Astrocyte (in vitro differentiated cells and primary cell): ENCODE measurements around the gene RAPGEF4. TPM values are rescaled to one million over a fixed set of nuclear protein-coding genes. Genes with fewer than 3 reads are reported as not detected.

ENCODE experiments used
- DNase-seq: peaks from one replicate; pipeline ENCODE4 v3.0.0-alpha.2; 2010; ENCODE audit warnings: low read depth
- FAIRE-seq: peaks from 2 replicates; lab custom pipeline; 2011; peaks lifted over from hg19 to GRCh38; lab: Jason Lieb, UNC
- H2AFZ ChIP-seq: 2 replicates; pipeline ENCODE4 v1.6.0; 2012; ENCODE audit warnings: low read depth, low read length, inconsistent platforms
- H3K27ac ChIP-seq: 2 replicates; pipeline ENCODE4 v1.5.1; 2011; ENCODE audit warnings: low read depth, low read length, inconsistent platforms
- H3K27me3 ChIP-seq: 2 replicates; pipeline ENCODE4 v1.6.0; 2011; ENCODE audit warnings: low read length, inconsistent platforms; ENCODE audit not compliant: insufficient read depth
- H3K36me3 ChIP-seq: 2 replicates; pipeline ENCODE4 v1.5.1; 2011; ENCODE audit warnings: low read length, inconsistent platforms; ENCODE audit not compliant: insufficient read depth
- H3K4me1 ChIP-seq: 2 replicates; pipeline ENCODE4 v1.5.1; 2011; ENCODE audit warnings: low read length, inconsistent platforms; ENCODE audit not compliant: insufficient read depth
- H3K4me2 ChIP-seq: 2 replicates; pipeline ENCODE4 v1.6.0; 2012; ENCODE audit warnings: low read length, inconsistent platforms
- H3K4me3 ChIP-seq: 2 replicates; pipeline ENCODE4 v1.5.1; 2011; ENCODE audit warnings: low read depth, mild to moderate bottlenecking, low read length, inconsistent platforms; ENCODE audit not compliant: insufficient read depth
- H3K79me2 ChIP-seq: 2 replicates; pipeline ENCODE4 v1.6.0; 2012; ENCODE audit warnings: mild to moderate bottlenecking, low read length, inconsistent platforms; ENCODE audit not compliant: insufficient read depth
- H3K9ac ChIP-seq: 2 replicates; pipeline ENCODE4 v1.6.0; 2012; ENCODE audit warnings: mild to moderate bottlenecking, low read length, inconsistent platforms
- H3K9me3 ChIP-seq: 2 replicates; pipeline ENCODE4 v1.5.1; 2012; ENCODE audit warnings: low read depth, mild to moderate bottlenecking, low read length, inconsistent platforms; ENCODE audit not compliant: insufficient read depth
- H4K20me1 ChIP-seq: 2 replicates; pipeline ENCODE4 v1.6.0; 2012; ENCODE audit warnings: low read length, inconsistent platforms; ENCODE audit not compliant: insufficient read depth
- H3K27ac Mint-ChIP-seq: one replicate; pipeline ENCODE4 v1.8.0; 2021; ENCODE audit warnings: mild to moderate bottlenecking, mixed read lengths; ENCODE audit not compliant: unreplicated experiment
- H3K27me3 Mint-ChIP-seq: one replicate; pipeline ENCODE4 v1.8.0; 2021; ENCODE audit warnings: low read depth, mixed read lengths; ENCODE audit not compliant: unreplicated experiment
- H3K36me3 Mint-ChIP-seq: one replicate; pipeline ENCODE4 v1.8.0; 2021; ENCODE audit warnings: low read depth, mixed read lengths; ENCODE audit not compliant: unreplicated experiment
- H3K4me1 Mint-ChIP-seq: one replicate; pipeline ENCODE4 v1.8.0; 2021; ENCODE audit warnings: low read depth, mixed read lengths; ENCODE audit not compliant: unreplicated experiment
- H3K4me3 Mint-ChIP-seq: one replicate; pipeline ENCODE4 v1.8.0; 2021; ENCODE audit warnings: mild to moderate bottlenecking, moderate library complexity, mixed read lengths; ENCODE audit not compliant: unreplicated experiment
- H3K9me3 Mint-ChIP-seq: one replicate; pipeline ENCODE4 v1.8.0; 2021; ENCODE audit warnings: mild to moderate bottlenecking, mixed read lengths; ENCODE audit not compliant: unreplicated experiment
- CTCF ChIP-seq: IDR thresholded peaks from 2 replicates; pipeline ENCODE4 v1.5.1; 2011; ENCODE audit warnings: low read depth, mild to moderate bottlenecking, inconsistent platforms, low read length, moderate library complexity; ENCODE audit not compliant: insufficient read depth
- EZH2 ChIP-seq: IDR thresholded peaks from 2 replicates; pipeline ENCODE4 v1.6.1; 2012; ENCODE audit warnings: mild to moderate bottlenecking, low read length, inconsistent platforms; ENCODE audit not compliant: insufficient read depth
- total RNA-seq: library from RNA; stranded (reverse); gene quantifications from 2 replicates; pipeline ENCODE4 v1.2.1, GENCODE V29; 2021

Gene RAPGEF4
- total RNA-seq, 1 donor from 2014 or later: 1.1 TPM

GRCh38 chr2:172834881-172835280 is 99.2 kb downstream of the RAPGEF4 start:
- no peak overlapping the region for H2AFZ ChIP-seq
- no peaks in the 10 kb centered on the region for H3K27me3 Mint-ChIP-seq
- no peaks in the 10 kb centered on the region for H3K9me3 ChIP-seq
- no peak overlapping the region for H3K27ac ChIP-seq
- H3K4me1 ChIP-seq: peaks cover 8% of the 10 kb centered on the region
- H4K20me1 ChIP-seq: no peaks in the 10 kb centered on the region
- no peaks in the 10 kb centered on the region for H3K36me3 ChIP-seq
- no peak overlapping the region for H3K9ac ChIP-seq
- DNase-seq (no peak), FAIRE-seq (peak; percentile 71)
- no peaks in the 10 kb centered on the region for H3K27me3 ChIP-seq
- H3K36me3 Mint-ChIP-seq: no peaks in the 10 kb centered on the region
- no peaks in the 10 kb centered on the region for H3K9me3 Mint-ChIP-seq
- H3K4me3 ChIP-seq: no peak overlapping the region
- TF ChIP-seq CTCF (no peak), EZH2 (no peak)
- H3K79me2 ChIP-seq: no peaks in the 10 kb centered on the region
- peaks cover 10% of the 10 kb centered on the region for H3K4me1 Mint-ChIP-seq
- no peak overlapping the region for H3K4me2 ChIP-seq
- H3K27ac Mint-ChIP-seq: no peak overlapping the region
- H3K4me3 Mint-ChIP-seq: no peak overlapping the region

GRCh38 chr2:172836347-172836821 is 100.7 kb downstream of the RAPGEF4 start:
- FAIRE-seq (peak; percentile 73), DNase-seq (peak; percentile 80)

More at GRCh38 chr2:172836347-172836821, 100.7 kb downstream of the RAPGEF4 start:
- Histone ChIP-seq H3K27ac (no peak overlapping the region), H3K4me3 (no peak overlapping the region), H4K20me1 (no peaks in the 10 kb centered on the region), H2AFZ (peak overlapping the region; percentile 16), H3K9ac (no peak overlapping the region), H3K4me2 (peak overlapping the region; percentile 48), H3K27me3 (no peaks in the 10 kb centered on the region), H3K4me1 (peaks cover 8% of the 10 kb centered on the region), H3K9me3 (no peaks in the 10 kb centered on the region), H3K79me2 (no peaks in the 10 kb centered on the region), H3K36me3 (no peaks in the 10 kb centered on the region)
- Mint-ChIP-seq H3K4me1 (peaks cover 10% of the 10 kb centered on the region), H3K27ac (peak overlapping the region; percentile 14), H3K4me3 (no peak overlapping the region), H3K36me3 (no peaks in the 10 kb centered on the region), H3K27me3 (no peaks in the 10 kb centered on the region), H3K9me3 (no peaks in the 10 kb centered on the region)
- no peak for TF ChIP-seq EZH2
- no peak for TF ChIP-seq CTCF
